ENCODE data around the gene POLR1E.
A peak's percentile ranks its signal among the peaks of the same experiment; 100 is the strongest.
"Not testable (repeated sequence)": the region's sequence is repeated elsewhere in the genome, so short reads cannot be mapped to it uniquely, and the experiment has no call there.

Gene POLR1E

DNA sequence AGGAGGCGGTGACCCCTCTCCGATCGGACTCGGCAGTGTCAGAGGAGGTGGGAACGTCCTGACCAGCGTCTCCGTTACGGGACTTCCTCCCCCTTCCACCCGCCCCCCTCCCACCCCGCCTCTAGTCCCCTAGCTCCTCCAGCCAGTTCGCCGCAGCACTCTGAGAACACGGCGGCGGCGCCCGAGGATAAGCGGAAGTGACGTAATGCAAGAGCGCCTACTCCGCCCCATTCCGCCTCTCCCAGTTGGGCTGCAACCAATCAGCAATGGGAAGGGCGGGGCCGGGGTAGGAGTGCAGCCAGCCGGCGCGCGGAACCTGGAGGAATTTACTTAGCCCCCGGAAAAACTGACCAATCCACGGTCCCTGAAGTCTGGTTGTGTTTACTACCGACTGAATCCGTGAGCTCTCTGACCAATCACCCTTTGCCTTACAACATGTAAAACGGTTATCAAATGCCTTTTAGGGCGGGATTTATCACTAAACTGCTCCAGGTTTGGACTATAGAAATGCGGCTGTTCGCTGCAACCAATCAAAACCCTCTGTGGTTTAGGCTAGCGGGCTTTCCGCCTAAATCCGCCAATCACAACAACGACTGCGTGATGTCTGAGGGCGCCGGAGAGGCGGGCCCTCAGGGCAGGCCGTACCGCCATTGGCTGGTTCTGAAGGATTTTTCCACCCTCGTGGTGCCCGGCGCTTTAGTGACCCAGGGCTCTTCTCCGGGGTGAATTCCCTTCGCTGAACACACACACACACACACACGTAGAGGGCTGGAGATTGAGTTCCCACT is 20.3 kb upstream of the POLR1E start, which contains the start of gene ZBTB5:
TSS of gene ZBTB5 (minus strand) at position 202 of the 788 bp plus-strand sequence. CDS start 22,899 bp downstream, outside the sequence.
- DNase-seq = peak; percentile 99 to 100

- DNase-seq = peak; percentile 31 to 73
Measured at GRCh38 chr9:37466037-37466709, 19.6 kb upstream of the POLR1E start.

GRCh38 chr9:37467530-37467929 is 18.2 kb upstream of the POLR1E start:
- not testable (repeated sequence) for DNase-seq

DNA sequence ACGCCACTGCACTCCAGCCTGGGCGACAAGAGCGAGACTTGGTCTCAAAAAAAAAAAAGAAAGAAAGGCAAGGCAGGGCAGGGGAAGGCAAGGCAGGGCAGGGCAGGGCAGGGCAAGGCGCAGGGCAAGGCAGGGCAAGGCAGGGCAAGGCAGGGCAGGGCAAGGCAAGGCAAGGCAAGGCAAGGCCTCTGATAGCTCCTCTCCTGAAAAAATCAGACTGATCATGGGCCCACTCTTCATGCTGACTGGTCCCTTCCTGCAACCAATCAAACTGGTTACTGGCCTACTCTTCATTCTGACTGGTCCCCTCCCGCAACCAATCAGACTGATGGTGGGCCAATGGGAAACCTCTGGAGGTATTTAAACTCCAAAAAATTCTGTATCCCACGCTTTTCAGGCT is 17.1 kb upstream of the POLR1E start:
- no peak for DNase-seq

DNA sequence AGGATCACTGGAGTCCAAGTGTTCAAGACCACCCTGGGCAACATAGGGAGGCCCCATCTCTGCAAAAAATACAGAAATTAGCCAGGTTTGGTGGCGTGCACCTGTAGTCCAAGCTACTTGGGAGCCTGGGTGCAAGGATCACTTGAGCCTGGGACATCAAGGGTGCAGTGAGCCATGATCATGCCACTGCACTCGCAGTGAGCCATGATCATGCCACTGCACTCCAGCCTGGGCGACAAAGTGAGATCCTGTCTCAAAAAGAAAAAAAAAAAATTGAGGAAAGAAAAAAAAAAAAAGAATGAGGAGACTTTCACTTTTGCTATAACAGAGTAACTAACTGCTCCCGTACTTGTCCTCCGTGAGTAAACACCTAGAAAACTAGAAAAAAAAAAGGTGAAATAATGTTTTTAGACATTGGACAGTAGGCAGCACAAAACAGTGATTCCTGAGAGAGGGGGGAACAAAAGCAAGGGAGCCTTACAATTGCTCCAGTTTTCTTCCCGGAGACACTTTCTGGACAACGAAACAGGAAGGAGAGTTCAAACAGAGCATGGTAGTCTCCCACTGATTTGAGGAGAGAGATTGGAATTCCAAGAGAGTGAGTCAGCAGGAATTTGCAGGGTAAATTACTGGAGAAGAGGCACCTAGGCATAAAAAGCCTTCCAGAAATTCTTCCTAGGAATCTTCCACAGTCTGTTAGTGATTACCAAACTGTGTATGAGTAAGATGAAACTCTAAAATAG is 13.6 kb upstream of the POLR1E start:
- DNase-seq = peak in 1 of 2 donors; percentile 56

- DNase-seq = not testable (repeated sequence)
Measured at GRCh38 chr9:37473982-37474381, 11.8 kb upstream of the POLR1E start.

GRCh38 chr9:37474438-37474837 is 11.3 kb upstream of the POLR1E start:
- no peak for DNase-seq

DNA sequence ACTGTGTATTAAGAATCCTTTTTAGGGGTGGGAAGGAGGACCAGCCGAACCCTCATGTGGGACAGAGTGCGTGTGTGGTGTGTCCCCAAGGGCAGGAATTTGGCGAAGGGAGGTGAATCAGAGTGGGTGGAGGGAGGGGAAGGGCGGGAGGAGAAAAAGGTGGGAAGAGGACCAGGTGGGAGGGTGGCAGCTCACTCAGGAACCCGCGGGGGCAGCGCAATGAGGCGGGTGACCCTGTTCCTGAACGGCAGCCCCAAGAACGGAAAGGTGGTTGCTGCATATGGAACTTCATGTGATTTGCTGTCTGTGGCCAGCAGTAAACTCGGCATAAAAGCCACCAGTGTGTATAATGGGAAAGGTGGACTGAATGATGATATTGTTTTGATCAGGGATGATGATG is 8.8 kb upstream of the POLR1E start:
- DNase-seq = no peak

DNA sequence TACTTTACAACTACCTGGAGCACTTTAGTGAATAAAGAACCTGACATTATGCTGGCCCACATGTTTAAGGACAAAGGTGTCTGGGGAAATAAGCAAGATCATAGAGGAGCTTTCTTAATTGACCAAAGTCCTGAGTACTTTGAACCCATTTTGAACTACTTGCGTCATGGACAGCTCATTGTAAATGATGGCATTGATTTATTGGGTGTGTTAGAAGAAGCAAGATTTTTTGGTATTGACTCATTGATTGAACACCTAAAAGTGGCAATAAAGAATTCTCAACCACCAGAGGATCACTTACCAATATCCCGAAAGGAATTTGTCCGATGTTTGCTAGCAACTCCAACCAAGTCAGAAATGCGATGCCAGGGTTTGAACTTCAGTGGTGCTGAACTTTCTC is 8.3 kb upstream of the POLR1E start:
- not testable (repeated sequence) for DNase-seq

- not testable (repeated sequence) for DNase-seq
Measured at GRCh38 chr9:37477987-37478619, 7.6 kb upstream of the POLR1E start.

DNA sequence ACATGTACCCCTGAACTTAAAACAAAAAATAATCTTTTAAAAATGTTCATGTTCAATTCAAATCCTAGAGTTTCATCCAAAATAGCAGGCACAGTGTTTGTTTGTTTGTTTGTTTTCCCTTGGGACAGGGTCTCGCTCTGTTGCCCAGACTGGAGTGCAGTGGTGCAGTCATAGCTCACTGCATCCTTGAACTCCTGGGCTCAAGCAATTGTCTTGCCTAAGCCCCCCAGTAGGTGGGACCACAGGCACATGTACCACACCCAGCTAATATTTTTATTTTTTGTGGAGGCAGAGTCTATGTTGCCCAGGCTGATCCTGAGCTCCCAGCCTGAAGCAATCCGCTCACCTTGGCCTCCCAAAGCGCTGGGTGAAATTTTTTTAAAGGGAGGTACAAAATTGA is 5.0 kb upstream of the POLR1E start:
- no peak for DNase-seq

GRCh38 chr9:37486256-37486615 is 488 bp downstream of the POLR1E start:
- DNase-seq = no peak

DNA sequence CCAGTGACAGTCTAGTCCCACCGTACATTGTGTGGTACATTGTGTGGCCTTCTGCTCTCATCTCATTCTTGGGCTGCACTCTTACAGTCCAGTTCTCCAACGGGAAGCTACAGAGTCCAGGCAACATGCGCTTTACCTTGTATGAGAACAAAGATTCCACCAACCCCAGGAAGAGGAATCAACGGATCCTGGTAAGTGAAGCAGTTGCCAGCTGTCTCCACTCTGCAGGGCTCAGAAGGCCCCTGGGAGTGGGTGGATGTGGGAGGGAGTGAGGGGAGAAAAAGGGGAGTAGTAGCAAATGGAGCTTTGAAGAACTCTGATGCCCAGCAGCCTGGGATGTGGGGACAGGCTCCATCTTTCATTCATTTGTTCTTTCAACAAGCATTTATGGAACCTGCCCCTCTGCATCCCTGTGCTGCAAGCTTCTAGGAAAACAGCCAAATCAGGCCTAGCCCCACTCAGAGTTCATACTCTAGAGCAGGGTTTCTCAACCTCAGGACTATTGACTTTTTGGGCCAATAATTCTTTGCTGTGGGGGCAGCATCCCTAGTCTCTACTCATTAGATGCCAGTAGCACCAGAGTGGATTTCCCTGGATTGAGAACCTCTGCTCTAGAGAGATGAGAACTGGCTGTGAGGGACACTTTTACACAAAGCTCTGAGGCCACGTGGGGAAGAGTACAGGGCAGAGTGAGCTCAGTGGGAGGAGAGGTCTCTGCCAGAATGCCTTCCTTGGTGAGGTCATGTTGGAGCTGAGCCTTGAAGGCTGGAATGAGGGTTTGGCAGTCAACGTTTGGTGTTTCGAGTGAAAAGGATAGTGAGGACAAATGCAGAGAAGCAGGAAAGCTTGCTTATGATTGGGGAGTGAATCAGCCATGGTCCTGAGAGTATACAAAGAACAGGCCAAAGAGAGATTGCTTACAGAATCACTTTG is 1.1 kb downstream of the POLR1E start:
- peak in 1 of 2 donors; percentile 52 for DNase-seq

DNA sequence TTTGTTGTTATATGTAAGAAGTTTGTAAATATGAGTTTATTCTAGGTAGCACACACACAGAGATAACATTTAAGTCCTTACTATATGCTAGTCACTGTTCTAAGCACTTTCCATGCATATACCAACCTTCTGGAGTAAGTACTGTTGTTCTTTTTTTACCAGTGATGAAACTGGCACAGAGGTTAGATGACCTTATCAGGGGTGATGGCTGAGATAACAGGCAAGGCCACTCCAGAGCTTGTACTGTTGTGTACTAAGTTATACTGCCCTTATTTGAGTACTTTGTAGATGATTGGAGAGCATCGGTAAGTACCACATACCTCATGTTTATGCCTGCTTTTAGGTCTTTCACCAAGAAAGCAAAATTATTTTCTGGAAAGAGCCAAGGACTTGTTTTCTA is 6.2 kb downstream of the POLR1E start:
- no peak for DNase-seq

DNA sequence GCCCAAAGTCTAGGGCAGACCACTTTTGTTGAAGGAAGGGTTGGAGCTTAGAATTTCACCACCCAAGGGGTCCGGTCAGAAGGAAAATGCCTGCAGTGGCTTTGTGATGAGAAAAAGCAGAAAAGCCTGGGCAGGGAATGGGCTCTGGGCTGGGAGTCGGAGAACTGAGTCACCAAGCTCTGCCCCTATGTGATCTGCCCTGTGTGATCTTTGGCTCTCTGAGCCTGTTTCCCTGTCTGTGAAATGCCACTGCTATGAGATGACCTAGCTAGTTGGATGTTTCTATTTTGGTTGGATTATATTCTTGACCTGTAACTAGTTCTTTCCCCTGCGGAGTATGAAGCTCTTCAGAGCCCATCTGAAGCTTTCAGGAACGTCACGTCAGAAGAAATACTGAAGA is 9.8 kb downstream of the POLR1E start:
- no peak for DNase-seq

- no peak for DNase-seq
Measured at GRCh38 chr9:37496020-37496419, 10.3 kb downstream of the POLR1E start.

- DNase-seq = no peak
Measured at GRCh38 chr9:37497320-37497719, 11.6 kb downstream of the POLR1E start.

- DNase-seq = no peak
Measured at GRCh38 chr9:37498457-37498856, 12.7 kb downstream of the POLR1E start.

- DNase-seq = no peak
Measured at GRCh38 chr9:37499297-37499696, 13.5 kb downstream of the POLR1E start.

GRCh38 chr9:37501957-37502596 is 16.3 kb downstream of the POLR1E start:
- DNase-seq = no peak

GRCh38 chr9:37503736-37504135 is 18.0 kb downstream of the POLR1E start:
- DNase-seq = no peak

All from hippocampal formation (tissue), 2 donors.